Measurements from ENCODE around the gene REC8.
"Not testable (repeated sequence)": the region's sequence is repeated elsewhere in the genome, so short reads cannot be mapped to it uniquely, and the experiment has no call there.

REC8 gene

GRCh38 chr14:24195186-24196070, 23.5 kb downstream of the REC8 start, which contains the start of gene TM9SF1:
Gene TM9SF1 (minus strand): TSS chr14:24195441. CDS start chr14:24195019, 422 bp downstream.
- TF ChIP-seq CTCF (IDR thresholded peaks at IDR 0.05; ENCODE audit: control insufficient read depth, extremely low read depth, insufficient read depth): no peak
- peak; percentile 38 for DNase-seq (ENCODE audit: low read depth)
- H3K4me3 ChIP-seq (ENCODE audit: low read depth, low read length): peak within 1 kb of the TSS; percentile 90

GRCh38 chr14:24196071-24197055, 24.5 kb downstream of the REC8 start:
- H3K4me3 ChIP-seq (ENCODE audit: low read depth, low read length): peak overlapping the region; percentile 90
- TF ChIP-seq CTCF (IDR thresholded peaks at IDR 0.05; ENCODE audit: control insufficient read depth, extremely low read depth, insufficient read depth): no peak
- DNase-seq (ENCODE audit: low read depth): no peak

GRCh38 chr14:24197056-24197450, 25.2 kb downstream of the REC8 start:
- no peak for TF ChIP-seq CTCF (IDR thresholded peaks at IDR 0.05; ENCODE audit: control insufficient read depth, extremely low read depth, insufficient read depth)
- no peak overlapping the region; the same call in 1 of the 2 replicates for H3K4me3 ChIP-seq (ENCODE audit: low read depth, low read length)

GRCh38 chr14:24198814-24199524, 27.1 kb downstream of the REC8 start:
- DNase-seq (ENCODE audit: low read depth): no peak
- no peak overlapping the region for H3K4me3 ChIP-seq (ENCODE audit: low read depth, low read length)
- no peak for TF ChIP-seq CTCF (IDR thresholded peaks at IDR 0.05; ENCODE audit: control insufficient read depth, extremely low read depth, insufficient read depth)

More at GRCh38 chr14:24197056-24197450, 25.2 kb downstream of the REC8 start:
- DNase-seq (ENCODE audit: low read depth): no peak

GRCh38 chr14:24202538-24202937, 30.7 kb downstream of the REC8 start:
- not testable (repeated sequence) for DNase-seq (ENCODE audit: low read depth)

GRCh38 chr14:24203249-24203886, 31.5 kb downstream of the REC8 start:
- DNase-seq (ENCODE audit: low read depth); H3K4me3 ChIP-seq (ENCODE audit: low read depth, low read length): not testable (repeated sequence)

More at GRCh38 chr14:24202538-24202937, 30.7 kb downstream of the REC8 start:
- not testable (repeated sequence) for H3K4me3 ChIP-seq (ENCODE audit: low read depth, low read length)
